H1 (cell line): ENCODE results near the gene CACNG1. TPM values are rescaled to one million over a fixed set of nuclear protein-coding genes. Genes with fewer than 3 reads are reported as not detected.

ENCODE experiments used
- CTCF ChIA-PET: fragments of 300-600 bp; sonication (Branson Sonifier 250); formaldehyde crosslinking; loops from one replicate; lab custom pipeline; 2021; ENCODE audit not compliant: partially characterized antibody; lab: Charles Lee
- POLR2A ChIA-PET: fragments of 300-600 bp; sonication (Branson Sonifier 250); formaldehyde crosslinking; loops from one replicate; lab custom pipeline; 2021; ENCODE audit warnings: inconsistent platforms; ENCODE audit not compliant: partially characterized antibody; lab: Charles Lee
- DNase-seq, 2 experiments: peaks; one replicate each; pipeline versions ENCODE4 v3.0.0 to v3.0.0-alpha.2; 2010 to 2022; ENCODE audit warnings: low spot score in 2 of 2, low read depth in 1 of 2, mixed read lengths in 1 of 2
- FAIRE-seq: peaks from 2 replicates; lab custom pipeline; 2011; peaks lifted over from hg19 to GRCh38; lab: Jason Lieb, UNC
- H2AFZ ChIP-seq: 2 replicates; pipeline ENCODE4 v1.8.1; 2012; ENCODE audit warnings: low read length, inconsistent platforms
- H2AK5ac ChIP-seq: 2 replicates; pipeline ENCODE4 v1.6.1; 2013; ENCODE audit warnings: low read depth, low read length
- H2BK120ac ChIP-seq: replicated peaks from 2 replicates; pipeline ENCODE3; 2013; ENCODE audit warnings: low read depth, low read length, inconsistent platforms
- H2BK12ac ChIP-seq: 2 replicates; pipeline ENCODE4 v1.6.1; 2013; ENCODE audit warnings: low read depth, low read length
- H2BK15ac ChIP-seq: 2 replicates; pipeline ENCODE4 v1.6.1; 2013; ENCODE audit warnings: low read length
- H2BK20ac ChIP-seq: 2 replicates; pipeline ENCODE4 v1.6.1; 2013; ENCODE audit warnings: low read length
- H2BK5ac ChIP-seq: 2 replicates; pipeline ENCODE4 v1.6.1; 2013; ENCODE audit warnings: low read depth, low read length
- H3K14ac ChIP-seq: 2 replicates; pipeline ENCODE4 v1.6.1; 2013; ENCODE audit warnings: inconsistent platforms; ENCODE audit not compliant: insufficient read length
- H3K18ac ChIP-seq: 2 replicates; pipeline ENCODE4 v1.6.1; 2013; ENCODE audit warnings: low read length; ENCODE audit errors: extremely low read depth
- H3K23ac ChIP-seq: 2 replicates; pipeline ENCODE4 v1.6.1; 2013; ENCODE audit warnings: inconsistent platforms; ENCODE audit not compliant: insufficient read length
- H3K23me2 ChIP-seq: 2 replicates; pipeline ENCODE4 v1.6.1; 2013; ENCODE audit warnings: low read depth, low read length
- H3K27ac ChIP-seq: 2 replicates; pipeline ENCODE4 v1.6.1; 2011; ENCODE audit warnings: low read depth, low read length, inconsistent platforms
- H3K27me3 ChIP-seq, 4 experiments: replicated peaks in 1 of 4; 1 replicate in 1 of 4; 2 replicates in 3 of 4; pipeline versions ENCODE4 v1.6.1 to v1.8.1; 2011 to 2013; ENCODE audit warnings: low read length in 3 of 4, mild to moderate bottlenecking in 3 of 4, inconsistent platforms in 2 of 4, mixed read lengths in 2 of 4, moderate library complexity in 1 of 4; ENCODE audit not compliant: control insufficient read depth in 3 of 4, insufficient read depth in 3 of 4; ENCODE audit errors: extremely low read depth in 1 of 4
- H3K36me3 ChIP-seq, 4 experiments: 2 replicates each; pipeline versions ENCODE4 v1.6.1 to v1.8.1; 2011 to 2013; ENCODE audit warnings: mild to moderate bottlenecking in 4 of 4, low read length in 3 of 4, moderate library complexity in 2 of 4, control low read depth in 1 of 4, inconsistent platforms in 1 of 4; ENCODE audit not compliant: insufficient read depth in 4 of 4, control insufficient read depth in 2 of 4
- H3K4ac ChIP-seq: replicated peaks from 2 replicates; pipeline ENCODE3; 2013; ENCODE audit warnings: low read length, low read depth, mixed read lengths, inconsistent platforms; ENCODE audit not compliant: insufficient read length
- H3K4me1 ChIP-seq, 4 experiments: replicated peaks in 1 of 4; 1 replicate in 1 of 4; 2 replicates in 3 of 4; pipeline versions ENCODE4 v1.6.1 to v1.8.1; 2011 to 2013; ENCODE audit warnings: low read length in 3 of 4, inconsistent platforms in 2 of 4, mixed read lengths in 1 of 4; ENCODE audit not compliant: insufficient read depth in 4 of 4, control insufficient read depth in 3 of 4
- H3K4me2 ChIP-seq, 2 experiments: 2 replicates each; pipeline versions ENCODE4 v1.6.1 to v1.8.1; 2011 to 2013; ENCODE audit warnings: low read depth in 2 of 2, low read length in 2 of 2, control low read depth in 1 of 2, inconsistent platforms in 1 of 2, mild to moderate bottlenecking in 1 of 2; ENCODE audit not compliant: insufficient read depth in 1 of 2
- H3K4me3 ChIP-seq, 4 experiments: fragments of 200-600, 300-600 bp in 1 of 4; sonication (generic), shearing (Covaris generic), sonication (Bioruptor Twin) in 1 of 4; 2 replicates each; pipeline versions ENCODE4 v1.5.1 to v1.8.1; 2011 to 2016; ENCODE audit warnings: low read length in 4 of 4, low read depth in 3 of 4, control low read depth in 2 of 4, inconsistent platforms in 2 of 4, mild to moderate bottlenecking in 2 of 4, mixed read lengths in 1 of 4, moderate library complexity in 1 of 4; ENCODE audit not compliant: insufficient read depth in 2 of 4; ENCODE audit errors: extremely low read depth in 1 of 4
- H3K56ac ChIP-seq: replicated peaks from 2 replicates; pipeline ENCODE3; 2013; ENCODE audit warnings: low read depth, mild to moderate bottlenecking, mixed read lengths, low read length, inconsistent platforms; ENCODE audit not compliant: insufficient read length
- H3K79me1 ChIP-seq: 2 replicates; pipeline ENCODE4 v1.6.1; 2013; ENCODE audit warnings: low read depth, low read length, control low read depth
- H3K79me2 ChIP-seq, 2 experiments: 2 replicates each; pipeline versions ENCODE4 v1.6.1 to v1.8.1; 2012 to 2013; ENCODE audit warnings: low read length in 2 of 2, mild to moderate bottlenecking in 2 of 2, inconsistent platforms in 1 of 2; ENCODE audit not compliant: insufficient read depth in 2 of 2, control insufficient read depth in 1 of 2
- H3K9ac ChIP-seq, 4 experiments: replicated peaks in 1 of 4; 1 replicate in 1 of 4; 2 replicates in 3 of 4; pipeline versions ENCODE4 v1.6.1 to v1.8.1; 2011 to 2013; ENCODE audit warnings: low read depth in 3 of 4, low read length in 3 of 4, control low read depth in 2 of 4, mild to moderate bottlenecking in 2 of 4, moderate library complexity in 2 of 4, inconsistent platforms in 1 of 4; ENCODE audit errors: extremely low read depth in 1 of 4
- H3K9me3 ChIP-seq, 2 experiments: 2 replicates each; pipeline versions ENCODE4 v1.6.1 to v1.8.1; 2012 to 2013; ENCODE audit warnings: mild to moderate bottlenecking in 2 of 2, moderate library complexity in 2 of 2, control low read depth in 1 of 2, inconsistent platforms in 1 of 2, low read depth in 1 of 2, low read length in 1 of 2, mixed read lengths in 1 of 2; ENCODE audit not compliant: insufficient read depth in 2 of 2
- H4K20me1 ChIP-seq, 2 experiments: replicated peaks in 1 of 2; 2 replicates each; pipeline versions ENCODE3 to v1.8.1; 2011 to 2013; ENCODE audit warnings: inconsistent platforms in 2 of 2, low read length in 2 of 2, mild to moderate bottlenecking in 1 of 2; ENCODE audit not compliant: insufficient read depth in 2 of 2, control insufficient read depth in 1 of 2
- H4K5ac ChIP-seq: 2 replicates; pipeline ENCODE4 v1.6.1; 2013; ENCODE audit warnings: low read length, low read depth, mixed read lengths, inconsistent platforms; ENCODE audit not compliant: insufficient read length
- H4K8ac ChIP-seq: 2 replicates; pipeline ENCODE4 v1.8.0; 2013; ENCODE audit warnings: mild to moderate bottlenecking, moderate library complexity, low read length, inconsistent platforms; ENCODE audit not compliant: insufficient read depth; ENCODE audit errors: extremely low read depth
- H4K91ac ChIP-seq: replicated peaks from 2 replicates; pipeline ENCODE3; 2013; ENCODE audit warnings: low read length, mixed read lengths, inconsistent platforms; ENCODE audit not compliant: insufficient read length
- CBX5 ChIP-seq: fragments of 300-800, 300-1000 bp; sonication (generic); IDR thresholded peaks from 2 replicates; pipeline ENCODE4 v1.7.1; 2016; ENCODE audit warnings: antibody characterized with exemption, low read length, low read depth
- CHD2 ChIP-seq: IDR thresholded peaks from 2 replicates; pipeline ENCODE4 v1.6.1; 2012; ENCODE audit warnings: low read length, improper control_type of control experiment
- CTBP2 ChIP-seq: IDR thresholded peaks from 2 replicates; pipeline ENCODE4 v1.7.0; 2011; ENCODE audit warnings: borderline replicate concordance, mild to moderate bottlenecking, moderate library complexity, mixed read lengths, low read length; ENCODE audit not compliant: insufficient read depth, insufficient read length
- HDAC2 ChIP-seq, 2 experiments: fragments of 300-600 bp in 1 of 2; sonication (generic) in 1 of 2; IDR thresholded peaks; 2 replicates each; pipeline ENCODE4 v1.6.1; 2011 to 2012; ENCODE audit warnings: low read depth in 2 of 2, low read length in 2 of 2, mild to moderate bottlenecking in 2 of 2, moderate library complexity in 2 of 2, borderline replicate concordance in 1 of 2, inconsistent platforms in 1 of 2
- KDM4A ChIP-seq: IDR thresholded peaks from one replicate; pipeline ENCODE4 v1.7.1; 2012; ENCODE audit warnings: low read depth, mild to moderate bottlenecking, moderate library complexity, low read length, inconsistent platforms; ENCODE audit not compliant: severe bottlenecking
- MAX ChIP-seq: IDR thresholded peaks from 2 replicates; pipeline ENCODE4 v1.6.1; 2012; ENCODE audit warnings: inconsistent platforms
- RBBP5 ChIP-seq: IDR thresholded peaks from 2 replicates; pipeline ENCODE4 v1.7.1; 2012; ENCODE audit warnings: low read depth, mild to moderate bottlenecking, inconsistent platforms, low read length, moderate library complexity, borderline replicate concordance
- SAP30 ChIP-seq: fragments of 300-600 bp; sonication (generic); IDR thresholded peaks from 2 replicates; pipeline ENCODE4 v1.7.1; 2012; ENCODE audit warnings: low read length, moderate library complexity, mild to moderate bottlenecking, inconsistent platforms; ENCODE audit not compliant: insufficient read depth, insufficient replicate concordance
- SIX5 ChIP-seq: IDR thresholded peaks from 2 replicates; pipeline ENCODE4 v1.6.1; 2011; ENCODE audit warnings: mild to moderate bottlenecking, low read depth, low read length
- SP1 ChIP-seq: IDR thresholded peaks from 2 replicates; pipeline ENCODE4 v1.6.1; 2011; ENCODE audit warnings: low read depth, low read length
- SUZ12 ChIP-seq: fragments of 200-600 bp; sonication (generic); IDR thresholded peaks from 2 replicates; pipeline ENCODE4 v1.6.1; 2012; ENCODE audit warnings: mild to moderate bottlenecking, inconsistent platforms, low read length, moderate library complexity, mixed read lengths
- TBP ChIP-seq: IDR thresholded peaks from 2 replicates; pipeline ENCODE4 v1.6.1; 2011; ENCODE audit warnings: low read depth, low read length, improper control_type of control experiment
- WGBS, 2 experiments: shearing (Covaris generic) in 1 of 2; methylation state at CpG; one replicate each; pipeline versions ENCODE4 v1.1.6 to v1.1.7; 2013 to 2015; ENCODE audit warnings: low lambda C conversion rate in 2 of 2, mixed read lengths in 2 of 2, inconsistent platforms in 1 of 2, low coverage in 1 of 2, missing lambda C conversion rate in 1 of 2; ENCODE audit not compliant: insufficient replicate concordance in 2 of 2, insufficient coverage in 1 of 2, insufficient read length in 1 of 2; ENCODE audit errors: extremely low coverage in 1 of 2, missing lambda C conversion rate in 1 of 2; 5-methylcytosine and 5-hydroxymethylcytosine counted together
- polyA plus RNA-seq, 7 experiments: library from polyadenylated mRNA; depleted of rRNA in 3 of 7; stranded (reverse) in 5 of 7; unstranded in 2 of 7; fragments of >200 nt in 5 of 7; fragments of 200-250 nt in 2 of 7; gene quantifications; 1 replicate in 5 of 7; 2 replicates in 1 of 7; 4 replicates in 1 of 7; pipeline versions ENCODE4 v1.2.1 to v1.2.3, GENCODE V29; 2011 to 2013; ENCODE audit warnings: missing spikeins in 2 of 7, mixed read lengths in 2 of 7
- total RNA-seq: library from RNA; stranded (reverse); fragmentation: NEBNext Ultra II Directional; extraction: Animal tissue kit (Norgen Biotek cat#: 25700); gene quantifications from 2 replicates; pipeline ENCODE4 v1.2.1, GENCODE V29; 2021

CACNG1 gene
- total and polyA plus RNA-seq, 2 of the 8 experiments (the other 6 are each of a cell fraction or from before 2014, with no cell fraction given) = not detected

GRCh38 chr17:67021743-67022450 is 22.5 kb upstream of the CACNG1 start:
- H2AFZ ChIP-seq = no peak overlapping the region
- H3K79me1 ChIP-seq = no peaks in the 10 kb centered on the region; the same call in 1 of the 2 replicates
- ChIA-PET CTCF (interaction anchor here (0.9 to 3.4 kb wide), 5 partner anchors 9 to 294 kb away, joined by 3 to 15 read pairs (median 6); no protein-coding TSS in a partner anchor), POLR2A (interaction anchor here (1.3 kb wide), 1 partner anchor 9 kb away, joined by 3 read pairs; no protein-coding TSS in a partner anchor)
- peaks cover 9% of the 10 kb centered on the region; the same call in 1 of the 2 replicates for H3K23me2 ChIP-seq
- H3K14ac ChIP-seq = no peak overlapping the region
- H3K79me2 ChIP-seq = no peaks in the 10 kb centered on the region
- no peaks in the 10 kb centered on the region for H3K27me3 ChIP-seq
- peaks cover 0 to 9% of the 10 kb centered on the region in 2 experiments for H4K20me1 ChIP-seq
- no peak overlapping the region for H3K4ac ChIP-seq
- DNase-seq (no peak), FAIRE-seq (no peak)
- H3K9me3 ChIP-seq = no peaks in the 10 kb centered on the region
- no peak overlapping the region for H3K4me3 ChIP-seq
- no peak overlapping the region; the same call in 1 of the 2 replicates for H3K18ac ChIP-seq
- 82% methylated on average over 12 of the region's 16 CpGs; no CpG with 5 or more reads in 1 of the 2 experiments for WGBS, 2 experiments
- no peak overlapping the region for H4K5ac ChIP-seq
- H2BK20ac ChIP-seq = no peak overlapping the region
- H3K4me1 ChIP-seq = no peaks in the 10 kb centered on the region
- no peak overlapping the region for H2BK15ac ChIP-seq
- no peak overlapping the region for H2BK5ac ChIP-seq
- H3K23ac ChIP-seq = no peak overlapping the region
- no peak overlapping the region for H2BK12ac ChIP-seq
- no peak overlapping the region for H3K56ac ChIP-seq
- no peak overlapping the region for H3K4me2 ChIP-seq
- H4K91ac ChIP-seq = no peak overlapping the region
- no peaks in the 10 kb centered on the region for H3K36me3 ChIP-seq
- no peak overlapping the region for H3K27ac ChIP-seq
- H3K9ac ChIP-seq = no peak overlapping the region
- no peak overlapping the region for H4K8ac ChIP-seq
- H2BK120ac ChIP-seq = no peak overlapping the region
- H2AK5ac ChIP-seq = no peak overlapping the region
- TF ChIP-seq SAP30 (no peak), CTBP2 (no peak), CBX5 (no peak), KDM4A (no peak), SP1 (no peak), SIX5 (no peak), HDAC2 (IDR thresholded peaks at IDR 0.05; ENCODE audit: borderline replicate concordance in 1 of 2, low read depth in 2 of 2, low read length in 2 of 2) (no peak), MAX (no peak), SUZ12 (no peak), TBP (no peak), CHD2 (no peak), RBBP5 (no peak)
